ENCODE data around the gene APPL2. TPM values are rescaled to one million over a fixed set of nuclear protein-coding genes. Genes with fewer than 3 reads are reported as not detected.

APPL2 gene
- polyA plus RNA-seq, 3 donors = 6.4 to 19.8 (median 9.0) TPM

DNA sequence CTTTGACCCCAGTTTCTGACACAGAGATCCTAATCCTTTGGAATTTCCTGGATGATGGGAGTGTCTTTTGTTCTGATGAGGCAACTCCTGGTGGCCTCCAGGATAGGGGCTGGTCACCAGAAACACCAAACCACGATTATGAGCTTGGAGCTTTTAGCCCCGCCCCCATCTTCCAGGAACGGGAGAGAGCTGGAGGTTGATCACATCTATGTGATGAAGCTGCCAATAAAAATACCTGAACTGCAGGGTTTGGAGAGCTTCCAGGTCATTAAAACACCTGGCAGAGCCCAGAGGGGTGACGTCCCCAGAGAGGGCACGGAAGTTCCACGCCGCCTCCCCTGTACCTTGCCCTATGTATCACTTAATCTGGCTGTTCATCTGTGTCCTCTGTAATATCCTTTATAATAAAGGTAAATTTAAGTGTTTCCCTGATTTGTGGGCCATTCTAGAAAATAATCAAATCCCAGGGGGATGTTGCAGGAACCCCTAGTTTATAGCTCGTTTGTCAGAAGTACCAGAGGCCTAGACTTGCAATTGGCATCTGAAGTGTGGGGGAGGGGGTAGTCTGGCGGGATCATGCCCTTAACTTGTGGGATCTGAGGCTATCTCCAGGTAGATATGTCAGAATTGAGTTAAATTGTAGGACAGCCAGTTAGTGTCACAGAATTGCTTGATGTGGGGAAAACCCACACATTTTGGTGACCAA is 21.2 kb downstream of the APPL2 start:
- no peaks in the 10 kb centered on the region for H3K4me1 Mint-ChIP-seq
- Histone ChIP-seq H3K36me3 (replicated peaks in 1 of 2; ENCODE audit: control insufficient read depth in 1 of 2, insufficient read depth in 2 of 2, low read length in 2 of 2) (peaks cover 51 to 85% of the 10 kb centered on the region in 2 donors), H3K79me2 (ENCODE audit: insufficient read depth, low read length) (no peaks in the 10 kb centered on the region), H3K4me1 (ENCODE audit: control insufficient read depth in 1 of 2, insufficient read depth in 2 of 2, low read length in 2 of 2) (no peaks in the 10 kb centered on the region), H2AFZ (ENCODE audit: insufficient read depth, low read depth, low read length, poor library complexity, severe bottlenecking) (no peak overlapping the region), H3K4me2 (replicated peaks; ENCODE audit: extremely low read depth, low read length, poor library complexity, severe bottlenecking) (no peak overlapping the region), H3K4me3 (replicated peaks in 1 of 3; ENCODE audit: low read depth in 2 of 3, low read length in 3 of 3) (no peak overlapping the region), H3K9me3 (replicated peaks in 1 of 2; ENCODE audit: control insufficient read depth in 1 of 2, insufficient read depth in 1 of 2, low read length in 2 of 2) (no peaks in the 10 kb centered on the region), H3K9ac (ENCODE audit: insufficient read depth, low read length, poor library complexity, severe bottlenecking) (no peak overlapping the region), H3K27ac (ENCODE audit: low read depth in 1 of 2, low read length in 2 of 2) (no peak overlapping the region), H3K27me3 (ENCODE audit: control insufficient read depth in 2 of 2, insufficient read depth in 2 of 2, low read length in 2 of 2) (no peaks in the 10 kb centered on the region), H4K20me1 (ENCODE audit: insufficient read depth, low read length) (peaks cover 3% of the 10 kb centered on the region)
- H3K27me3 Mint-ChIP-seq (ENCODE audit: low read depth in 3 of 3) = peaks cover 0 to 4% (median 0%) of the 10 kb centered on the region in 3 donors
- no peaks in the 10 kb centered on the region for H3K9me3 Mint-ChIP-seq
- H3K27ac Mint-ChIP-seq = no peak overlapping the region
- peaks cover 55 to 63% of the 10 kb centered on the region in 2 donors for H3K36me3 Mint-ChIP-seq
- TF ChIP-seq, protein P1, sequence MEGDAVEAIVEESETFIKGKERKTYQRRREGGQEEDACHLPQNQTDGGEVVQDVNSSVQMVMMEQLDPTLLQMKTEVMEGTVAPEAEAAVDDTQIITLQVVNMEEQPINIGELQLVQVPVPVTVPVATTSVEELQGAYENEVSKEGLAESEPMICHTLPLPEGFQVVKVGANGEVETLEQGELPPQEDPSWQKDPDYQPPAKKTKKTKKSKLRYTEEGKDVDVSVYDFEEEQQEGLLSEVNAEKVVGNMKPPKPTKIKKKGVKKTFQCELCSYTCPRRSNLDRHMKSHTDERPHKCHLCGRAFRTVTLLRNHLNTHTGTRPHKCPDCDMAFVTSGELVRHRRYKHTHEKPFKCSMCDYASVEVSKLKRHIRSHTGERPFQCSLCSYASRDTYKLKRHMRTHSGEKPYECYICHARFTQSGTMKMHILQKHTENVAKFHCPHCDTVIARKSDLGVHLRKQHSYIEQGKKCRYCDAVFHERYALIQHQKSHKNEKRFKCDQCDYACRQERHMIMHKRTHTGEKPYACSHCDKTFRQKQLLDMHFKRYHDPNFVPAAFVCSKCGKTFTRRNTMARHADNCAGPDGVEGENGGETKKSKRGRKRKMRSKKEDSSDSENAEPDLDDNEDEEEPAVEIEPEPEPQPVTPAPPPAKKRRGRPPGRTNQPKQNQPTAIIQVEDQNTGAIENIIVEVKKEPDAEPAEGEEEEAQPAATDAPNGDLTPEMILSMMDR (IDR thresholded peaks at IDR 0.05) = no peak
- no peak for DNase-seq
- intact Hi-C loops (cut with micrococcal nuclease) = no loop called here
- 92% methylated on average over 5 of the region's 9 CpGs for WGBS (ENCODE audit: insufficient coverage)
- H3K4me3 Mint-ChIP-seq = no peak overlapping the region

DNA sequence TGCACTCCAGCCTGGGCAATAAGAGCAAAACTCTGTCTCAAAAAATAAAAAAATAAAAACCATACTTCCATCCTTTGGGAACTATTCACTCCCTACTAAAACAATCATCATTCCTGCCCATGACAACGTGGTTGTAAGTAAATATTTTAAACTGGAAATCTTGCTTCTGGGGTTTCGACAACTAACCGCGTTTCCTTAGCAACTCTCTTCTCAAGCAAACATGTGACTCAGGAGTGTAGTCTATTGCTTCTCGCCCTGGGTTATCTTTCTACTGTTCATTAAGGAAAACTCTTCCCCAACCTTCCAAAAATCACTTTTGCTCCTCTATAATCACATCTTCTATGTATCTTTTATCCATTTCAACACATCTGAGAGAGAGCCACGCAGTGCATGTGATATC is 21.8 kb downstream of the APPL2 start:
- 100% methylated on average over 1 of the region's 6 CpGs for WGBS (ENCODE audit: insufficient coverage)
- H3K4me2 ChIP-seq (replicated peaks; ENCODE audit: extremely low read depth, low read length, poor library complexity, severe bottlenecking) = no peak overlapping the region
- Mint-ChIP-seq H3K36me3 (peaks cover 52 to 60% of the 10 kb centered on the region in 2 donors), H3K27me3 (ENCODE audit: low read depth in 3 of 3) (peaks cover 0 to 4% (median 0%) of the 10 kb centered on the region in 3 donors), H3K4me1 (no peaks in the 10 kb centered on the region), H3K4me3 (no peak overlapping the region), H3K9me3 (no peaks in the 10 kb centered on the region), H3K27ac (no peak overlapping the region)
- TF ChIP-seq, protein P1 (IDR thresholded peaks at IDR 0.05) = no peak
- no peaks in the 10 kb centered on the region for H4K20me1 ChIP-seq (ENCODE audit: insufficient read depth, low read length)
- intact Hi-C loops (cut with micrococcal nuclease) = no loop called here
- DNase-seq = no peak
- no peak overlapping the region for H3K9ac ChIP-seq (ENCODE audit: insufficient read depth, low read length, poor library complexity, severe bottlenecking)
- no peak overlapping the region for H3K4me3 ChIP-seq (replicated peaks in 1 of 3; ENCODE audit: low read depth in 2 of 3, low read length in 3 of 3)
- H3K79me2 ChIP-seq (ENCODE audit: insufficient read depth, low read length) = no peaks in the 10 kb centered on the region
- no peaks in the 10 kb centered on the region for H3K9me3 ChIP-seq (replicated peaks in 1 of 2; ENCODE audit: control insufficient read depth in 1 of 2, insufficient read depth in 1 of 2, low read length in 2 of 2)
- H3K4me1 ChIP-seq (ENCODE audit: control insufficient read depth in 1 of 2, insufficient read depth in 2 of 2, low read length in 2 of 2) = no peaks in the 10 kb centered on the region
- no peaks in the 10 kb centered on the region for H3K27me3 ChIP-seq (ENCODE audit: control insufficient read depth in 2 of 2, insufficient read depth in 2 of 2, low read length in 2 of 2)
- H3K27ac ChIP-seq (ENCODE audit: low read depth in 1 of 2, low read length in 2 of 2) = no peak overlapping the region
- no peak overlapping the region for H2AFZ ChIP-seq (ENCODE audit: insufficient read depth, low read depth, low read length, poor library complexity, severe bottlenecking)
- H3K36me3 ChIP-seq (replicated peaks in 1 of 2; ENCODE audit: control insufficient read depth in 1 of 2, insufficient read depth in 2 of 2, low read length in 2 of 2) = peaks cover 51 to 83% of the 10 kb centered on the region in 2 donors
